A549 (cell line): ENCODE measurements around the gene RGS6.

Experiments used
- CTCF ChIP-seq: fragments of >200 bp; sonication (Bioruptor Twin); formaldehyde crosslinking; IDR thresholded peaks from 3 replicates; pipeline ENCODE4 v1.5.1; 2016
- E2F6 ChIP-seq: IDR thresholded peaks from 2 replicates; pipeline ENCODE4 v1.6.1; 2012; ENCODE audit warnings: low read depth, borderline replicate concordance
- FOSL2 ChIP-seq, 2 experiments: fragments of 450-650 bp in 1 of 2; fragments of >200 bp in 1 of 2; sonication (Bioruptor Twin) in 1 of 2; formaldehyde crosslinking; IDR thresholded peaks; 2 replicates each; pipeline versions ENCODE4 v1.5.0 to v1.6.1; 2016 to 2020; ENCODE audit warnings: mild to moderate bottlenecking in 1 of 2, moderate library complexity in 1 of 2
- JUN ChIP-seq, 2 experiments: fragments of >200 bp; sonication (Bioruptor Twin); formaldehyde crosslinking; IDR thresholded peaks; 2 replicates in 1 of 2; 3 replicates in 1 of 2; pipeline ENCODE4 v1.6.1; 2016 to 2017

GRCh38 chr14:71885301-71885700 is 46.9 kb upstream of the RGS6 start:
- TF ChIP-seq FOSL2 (IDR thresholded peaks at IDR 0.05) (no peak), FOSL2 (CRISPR knock-in tag; IDR thresholded peaks at IDR 0.05) (no peak), CTCF (no peak), JUN (IDR thresholded peaks at IDR 0.05) (no peak), E2F6 (no peak)
